SK-N-SH treated with all-trans-retinoic acid at 6 μM for 48 hours (cell line): ENCODE results near the gene ALDH1B1.

ENCODE experiments used
- ATAC-seq: fragments of 200-7000 bp; cut with Tn5 transposase; 3 replicates; pipeline ENCODE4 v1.9.1; 2020; ENCODE audit warnings: mild to moderate bottlenecking, moderate library complexity
- ARNTL ChIP-seq: fragments of 450-650 bp; formaldehyde crosslinking; IDR thresholded peaks from 2 replicates; pipeline ENCODE4 v1.5.0; 2020; ENCODE audit warnings: low read depth, mild to moderate bottlenecking, moderate library complexity, borderline replicate concordance
- BACH2 ChIP-seq: fragments of 250-450 bp; sonication (Bioruptor Pico); IDR thresholded peaks from 2 replicates; pipeline ENCODE4 v1.9.0; 2021; ENCODE audit warnings: mild to moderate bottlenecking, borderline replicate concordance
- CSDC2 ChIP-seq: fragments of 250-450 bp; sonication (Bioruptor Pico); IDR thresholded peaks from 2 replicates; pipeline ENCODE4 v1.5.0; 2020; ENCODE audit warnings: mild to moderate bottlenecking, moderate library complexity
- ESRRG ChIP-seq: fragments of 250-450 bp; sonication (Bioruptor Pico); IDR thresholded peaks from 2 replicates; pipeline ENCODE4 v1.6.1; 2021; ENCODE audit warnings: mild to moderate bottlenecking
- GLIS3 ChIP-seq: fragments of 250-450 bp; sonication (Bioruptor Pico); IDR thresholded peaks from 2 replicates; pipeline ENCODE4 v1.5.0; 2020; ENCODE audit warnings: mild to moderate bottlenecking, moderate library complexity
- ISL1 ChIP-seq: fragments of 250-450 bp; sonication (Bioruptor Pico); IDR thresholded peaks from 2 replicates; pipeline ENCODE4 v2.1.2; 2022; ENCODE audit warnings: mild to moderate bottlenecking, moderate library complexity
- POU6F1 ChIP-seq: fragments of 250-450 bp; sonication (Bioruptor Pico); IDR thresholded peaks from 2 replicates; pipeline ENCODE4 v1.8.0; 2021; ENCODE audit warnings: low read depth, mild to moderate bottlenecking, moderate library complexity, borderline replicate concordance
- PPARA ChIP-seq: fragments of 250-450 bp; sonication (Bioruptor Pico); IDR thresholded peaks from 2 replicates; pipeline ENCODE4 v1.5.0; 2020; ENCODE audit warnings: mild to moderate bottlenecking, borderline replicate concordance
- RARB ChIP-seq: fragments of 250-450 bp; sonication (Bioruptor Pico); IDR thresholded peaks from 2 replicates; pipeline ENCODE4 v1.8.0; 2021; ENCODE audit warnings: mild to moderate bottlenecking, moderate library complexity
- SNAI2 ChIP-seq: fragments of 250-450 bp; sonication (Bioruptor Pico); IDR thresholded peaks from 2 replicates; pipeline ENCODE4 v1.5.0; 2020; ENCODE audit warnings: mild to moderate bottlenecking, moderate library complexity
- TCF4 ChIP-seq: fragments of 250-450 bp; sonication (Bioruptor Pico); IDR thresholded peaks from 2 replicates; pipeline ENCODE4 v1.8.0; 2021; ENCODE audit warnings: mild to moderate bottlenecking, moderate library complexity, borderline replicate concordance
- ZC3H10 ChIP-seq: fragments of 250-450 bp; sonication (Bioruptor Pico); IDR thresholded peaks from 2 replicates; pipeline ENCODE4 v1.5.1; 2021; ENCODE audit warnings: mild to moderate bottlenecking, moderate library complexity
- ZFP30 ChIP-seq: fragments of 450-650 bp; formaldehyde crosslinking; IDR thresholded peaks from 2 replicates; pipeline ENCODE4 v1.5.0; 2022; ENCODE audit warnings: mild to moderate bottlenecking, moderate library complexity
- ZNF8 ChIP-seq: fragments of 450-650 bp; formaldehyde crosslinking; IDR thresholded peaks from 2 replicates; pipeline ENCODE4 v1.5.0; 2020; ENCODE audit warnings: mild to moderate bottlenecking, moderate library complexity
- TF ChIP-seq, protein P1 (sequence below): fragments of 250-450 bp; sonication (Bioruptor Pico); IDR thresholded peaks from 2 replicates; pipeline ENCODE4 v1.8.0; 2020; ENCODE audit warnings: mild to moderate bottlenecking, moderate library complexity, borderline replicate concordance
- TF ChIP-seq, protein P2 (sequence below): fragments of 250-450 bp; sonication (Bioruptor Pico); IDR thresholded peaks from 2 replicates; pipeline ENCODE4 v1.5.0; 2020; ENCODE audit warnings: mild to moderate bottlenecking, moderate library complexity

ALDH1B1 gene

DNA sequence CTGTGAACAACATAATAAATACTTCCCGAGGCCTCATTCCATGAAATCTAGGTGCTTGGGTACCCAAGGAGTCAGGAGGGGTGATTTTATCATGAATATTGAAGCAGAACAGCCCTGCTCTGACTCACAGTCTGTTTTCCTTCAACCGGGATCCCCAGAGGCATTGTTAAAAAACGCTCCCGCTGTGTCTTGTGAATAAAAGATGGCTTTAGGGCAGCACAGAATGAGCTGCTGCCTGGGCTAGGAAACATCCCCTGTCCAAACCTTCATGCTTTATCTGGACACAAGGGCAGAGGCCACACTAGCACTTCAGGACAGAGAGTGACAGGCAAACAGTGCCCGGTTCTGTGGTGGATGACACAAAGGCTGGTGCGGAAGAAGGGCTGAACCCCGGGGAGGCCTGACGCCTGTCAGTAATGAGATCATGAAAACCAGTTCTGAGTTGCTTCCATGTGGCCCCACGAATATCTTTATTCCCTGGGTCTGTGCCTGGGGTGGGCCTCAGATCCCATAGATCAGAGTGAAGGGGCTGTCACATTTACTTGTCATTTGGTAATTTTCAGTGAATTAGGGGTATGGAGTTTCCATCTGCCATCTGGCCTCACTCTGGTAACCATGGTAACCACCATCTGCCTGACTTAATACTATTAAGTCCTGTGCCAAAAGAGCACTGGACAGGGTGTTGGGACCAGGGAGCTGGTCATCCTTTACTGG, 29.2 kb downstream of the ALDH1B1 start (continued):
- no peak for TF ChIP-seq POU6F1 (CRISPR knock-in tag)
- no peak for TF ChIP-seq CSDC2 (CRISPR knock-in tag)

- no peak for ATAC-seq
- TF ChIP-seq ARNTL (CRISPR knock-in tag) (no peak), ZFP30 (CRISPR knock-in tag) (no peak), ZC3H10 (CRISPR knock-in tag) (no peak), TCF4 (CRISPR knock-in tag) (no peak), GLIS3 (CRISPR knock-in tag) (no peak), PPARA (no peak), ISL1 (CRISPR knock-in tag) (no peak), SNAI2 (no peak), BACH2 (CRISPR knock-in tag) (no peak), ZNF8 (CRISPR knock-in tag) (no peak)
- TF ChIP-seq, protein P1, sequence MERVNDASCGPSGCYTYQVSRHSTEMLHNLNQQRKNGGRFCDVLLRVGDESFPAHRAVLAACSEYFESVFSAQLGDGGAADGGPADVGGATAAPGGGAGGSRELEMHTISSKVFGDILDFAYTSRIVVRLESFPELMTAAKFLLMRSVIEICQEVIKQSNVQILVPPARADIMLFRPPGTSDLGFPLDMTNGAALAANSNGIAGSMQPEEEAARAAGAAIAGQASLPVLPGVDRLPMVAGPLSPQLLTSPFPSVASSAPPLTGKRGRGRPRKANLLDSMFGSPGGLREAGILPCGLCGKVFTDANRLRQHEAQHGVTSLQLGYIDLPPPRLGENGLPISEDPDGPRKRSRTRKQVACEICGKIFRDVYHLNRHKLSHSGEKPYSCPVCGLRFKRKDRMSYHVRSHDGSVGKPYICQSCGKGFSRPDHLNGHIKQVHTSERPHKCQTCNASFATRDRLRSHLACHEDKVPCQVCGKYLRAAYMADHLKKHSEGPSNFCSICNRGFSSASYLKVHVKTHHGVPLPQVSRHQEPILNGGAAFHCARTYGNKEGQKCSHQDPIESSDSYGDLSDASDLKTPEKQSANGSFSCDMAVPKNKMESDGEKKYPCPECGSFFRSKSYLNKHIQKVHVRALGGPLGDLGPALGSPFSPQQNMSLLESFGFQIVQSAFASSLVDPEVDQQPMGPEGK = no peak
- TF ChIP-seq, protein P2, sequence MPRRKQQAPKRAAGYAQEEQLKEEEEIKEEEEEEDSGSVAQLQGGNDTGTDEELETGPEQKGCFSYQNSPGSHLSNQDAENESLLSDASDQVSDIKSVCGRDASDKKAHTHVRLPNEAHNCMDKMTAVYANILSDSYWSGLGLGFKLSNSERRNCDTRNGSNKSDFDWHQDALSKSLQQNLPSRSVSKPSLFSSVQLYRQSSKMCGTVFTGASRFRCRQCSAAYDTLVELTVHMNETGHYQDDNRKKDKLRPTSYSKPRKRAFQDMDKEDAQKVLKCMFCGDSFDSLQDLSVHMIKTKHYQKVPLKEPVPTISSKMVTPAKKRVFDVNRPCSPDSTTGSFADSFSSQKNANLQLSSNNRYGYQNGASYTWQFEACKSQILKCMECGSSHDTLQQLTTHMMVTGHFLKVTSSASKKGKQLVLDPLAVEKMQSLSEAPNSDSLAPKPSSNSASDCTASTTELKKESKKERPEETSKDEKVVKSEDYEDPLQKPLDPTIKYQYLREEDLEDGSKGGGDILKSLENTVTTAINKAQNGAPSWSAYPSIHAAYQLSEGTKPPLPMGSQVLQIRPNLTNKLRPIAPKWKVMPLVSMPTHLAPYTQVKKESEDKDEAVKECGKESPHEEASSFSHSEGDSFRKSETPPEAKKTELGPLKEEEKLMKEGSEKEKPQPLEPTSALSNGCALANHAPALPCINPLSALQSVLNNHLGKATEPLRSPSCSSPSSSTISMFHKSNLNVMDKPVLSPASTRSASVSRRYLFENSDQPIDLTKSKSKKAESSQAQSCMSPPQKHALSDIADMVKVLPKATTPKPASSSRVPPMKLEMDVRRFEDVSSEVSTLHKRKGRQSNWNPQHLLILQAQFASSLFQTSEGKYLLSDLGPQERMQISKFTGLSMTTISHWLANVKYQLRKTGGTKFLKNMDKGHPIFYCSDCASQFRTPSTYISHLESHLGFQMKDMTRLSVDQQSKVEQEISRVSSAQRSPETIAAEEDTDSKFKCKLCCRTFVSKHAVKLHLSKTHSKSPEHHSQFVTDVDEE (CRISPR knock-in tag) = no peak
Measured at GRCh38 chr9:38422555-38423260, 30.2 kb downstream of the ALDH1B1 start.

GRCh38 chr9:38423273-38423972, 30.9 kb downstream of the ALDH1B1 start:
- no peak for TF ChIP-seq RARB (CRISPR knock-in tag)
- no peak for TF ChIP-seq TCF4 (CRISPR knock-in tag)
- TF ChIP-seq CSDC2 (CRISPR knock-in tag) = no peak
- no peak for TF ChIP-seq SNAI2
- TF ChIP-seq ZC3H10 (CRISPR knock-in tag) = no peak
- no peak for TF ChIP-seq BACH2 (CRISPR knock-in tag)
- no peak for TF ChIP-seq POU6F1 (CRISPR knock-in tag)
- no peak for TF ChIP-seq ESRRG (CRISPR knock-in tag)
- TF ChIP-seq ISL1 (CRISPR knock-in tag) = no peak
- ATAC-seq = no peak
